Left lobe of liver (tissue), 2 donors: ENCODE results near the gene USP40. TPM values are rescaled to one million over a fixed set of nuclear protein-coding genes. Genes with fewer than 3 reads are reported as not detected.

Source experiments
- ATAC-seq: fragments of 200-7000 bp; cut with Tn5 transposase; one replicate; pipeline ENCODE4 v1.9.1; 2020; ENCODE audit warnings: mild to moderate bottlenecking, moderate library complexity
- DNase-seq: peaks from one replicate; pipeline ENCODE4 v3.0.0-alpha.2; 2020; ENCODE audit warnings: low spot score
- total RNA-seq: library from RNA; stranded (reverse); gene quantifications from one replicate; pipeline ENCODE4 v1.2.1, GENCODE V29; 2021
- donor health status: DM: no; HTN: no; CAD: no; lungs with moderate emphysema.
- donor health status: DM: no; HTN: yes; CAD: no.

USP40 gene
- total RNA-seq, 1 donor from 2014 or later = 25.8 TPM

DNA sequence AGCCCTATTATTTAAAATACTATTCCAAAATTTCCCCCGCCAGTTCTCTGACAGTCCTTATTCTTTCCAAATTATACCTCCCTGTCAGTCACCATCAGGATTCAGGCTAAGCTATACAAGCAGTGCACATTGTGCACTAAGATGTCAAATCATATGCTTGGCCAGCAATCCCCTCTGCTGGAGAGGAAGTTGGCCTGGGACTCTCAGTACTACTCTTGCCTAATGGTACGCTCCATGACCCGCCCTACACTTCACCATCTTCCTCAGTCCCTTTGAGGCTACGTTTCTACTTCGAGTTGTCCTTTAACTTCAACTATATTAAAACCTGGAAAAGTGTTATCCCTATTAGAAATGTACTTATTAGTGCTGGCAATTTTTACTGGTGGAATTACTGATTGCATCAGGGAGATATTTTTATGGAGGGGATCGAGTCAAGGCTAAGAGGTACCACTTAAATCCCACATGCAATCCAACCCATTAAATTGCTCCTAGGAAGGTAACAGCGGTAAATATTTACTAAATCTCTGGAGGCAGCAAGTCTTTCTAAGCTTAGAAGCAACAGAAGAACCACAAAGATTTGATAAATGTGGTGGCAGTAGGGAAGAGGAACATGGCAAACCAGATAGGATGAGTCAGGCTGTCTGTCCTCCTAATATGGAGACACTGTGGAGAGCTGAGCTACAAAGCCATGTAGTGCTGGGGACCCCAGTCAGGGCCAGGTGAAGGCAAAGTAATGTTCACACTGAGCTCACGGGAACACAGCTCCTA lies 2.7 kb downstream of the USP40 start:
- no peak for ATAC-seq
- no peak for DNase-seq

DNA sequence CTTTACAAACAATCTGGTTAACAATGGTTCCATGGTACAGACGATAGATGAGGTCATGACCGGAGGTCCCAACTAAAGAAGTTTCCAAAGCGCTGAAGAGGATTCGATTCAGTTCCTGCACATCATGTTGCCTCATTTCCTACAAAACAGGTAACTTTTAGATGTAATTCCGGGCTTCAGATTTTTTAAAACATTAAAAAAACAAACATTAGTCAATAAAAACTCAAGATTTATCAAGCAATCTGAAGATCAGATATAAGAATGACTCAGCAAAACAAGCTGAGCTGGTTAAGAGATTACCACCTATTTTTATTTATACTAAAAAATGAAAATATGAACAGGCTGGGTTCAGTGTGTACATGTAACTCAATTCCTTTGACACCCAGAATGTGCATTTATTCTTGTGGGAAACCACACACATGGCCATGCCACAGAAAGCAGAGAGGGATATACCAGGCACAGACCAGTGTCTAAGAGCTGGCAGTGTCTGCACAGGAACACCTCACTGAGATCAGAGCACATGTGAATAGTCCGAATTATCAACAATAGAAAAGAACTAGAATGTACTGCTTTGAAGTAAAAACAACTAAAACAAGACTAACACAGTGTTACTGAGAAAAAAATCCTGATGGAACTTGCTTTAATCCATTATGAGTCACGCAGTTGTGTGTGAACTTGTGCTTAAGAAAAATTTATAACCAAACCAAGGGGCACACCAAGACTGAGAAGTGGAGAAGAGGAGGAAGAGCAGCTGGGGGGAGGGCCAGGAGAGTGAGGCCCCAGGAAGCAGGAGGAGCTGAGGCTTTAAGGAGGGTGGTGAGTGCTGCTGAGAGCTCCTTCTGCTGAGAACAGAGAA lies 9.5 kb downstream of the USP40 start:
- ATAC-seq = peak; percentile 50
- no peak for DNase-seq

DNA sequence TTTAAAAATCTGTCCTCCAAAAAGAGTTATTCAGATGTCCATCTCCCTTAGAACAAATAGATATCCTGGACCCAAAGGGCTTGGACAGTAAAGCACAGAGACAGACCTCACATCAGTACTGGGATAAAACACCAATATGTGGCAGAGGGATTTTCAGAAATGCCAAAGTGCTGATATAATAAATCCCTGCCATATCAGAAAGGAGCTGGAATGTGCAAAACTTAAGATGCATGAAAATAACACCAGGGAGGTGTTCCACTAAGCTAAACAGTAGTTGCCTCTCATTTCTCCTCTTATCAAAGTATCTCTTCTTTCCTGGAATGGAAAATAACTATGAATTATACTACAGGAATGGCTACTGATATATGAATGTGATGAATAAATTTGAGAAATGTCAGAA lies 13.2 kb downstream of the USP40 start:
- DNase-seq = no peak
- ATAC-seq = no peak

DNA sequence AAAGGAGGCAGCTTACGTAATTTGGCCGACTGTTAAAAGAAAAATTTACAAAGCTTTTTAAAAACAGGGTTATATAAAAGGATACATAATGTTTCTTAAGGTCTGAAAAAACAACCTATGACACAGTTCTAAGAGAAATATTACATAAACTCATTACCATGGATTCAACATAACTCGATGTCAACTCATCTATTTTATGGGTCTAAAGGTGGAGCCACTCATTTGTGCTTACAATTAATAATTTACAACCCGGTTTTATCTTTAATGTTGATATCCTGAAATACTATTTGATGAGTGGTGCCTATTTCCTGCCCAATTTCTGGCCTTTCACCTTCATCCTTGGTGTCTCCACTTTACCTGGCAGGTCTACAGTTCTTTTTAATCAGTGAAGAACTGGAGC lies 15.1 kb downstream of the USP40 start:
- ATAC-seq (no peak), DNase-seq (no peak)

DNA sequence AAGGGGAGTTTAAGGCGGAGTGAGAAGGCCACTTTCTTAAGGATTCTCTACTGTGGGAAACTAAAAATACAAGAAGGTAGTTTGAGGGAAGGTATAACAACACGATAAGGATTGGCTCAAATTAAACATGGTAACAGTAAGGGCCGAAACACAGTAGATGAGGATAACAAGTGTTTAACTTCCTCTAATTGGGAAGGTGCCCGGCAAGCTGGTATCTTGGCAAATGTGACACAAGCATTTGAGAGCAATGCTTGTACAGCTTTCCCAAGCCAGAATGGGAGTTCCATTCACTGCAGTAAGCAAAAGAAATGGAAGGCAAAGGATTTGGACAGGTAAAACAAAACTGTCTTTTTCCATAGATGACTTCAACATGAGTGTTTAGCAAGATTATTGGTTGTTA lies 19.8 kb downstream of the USP40 start:
- ATAC-seq = no peak
- no peak for DNase-seq

DNA sequence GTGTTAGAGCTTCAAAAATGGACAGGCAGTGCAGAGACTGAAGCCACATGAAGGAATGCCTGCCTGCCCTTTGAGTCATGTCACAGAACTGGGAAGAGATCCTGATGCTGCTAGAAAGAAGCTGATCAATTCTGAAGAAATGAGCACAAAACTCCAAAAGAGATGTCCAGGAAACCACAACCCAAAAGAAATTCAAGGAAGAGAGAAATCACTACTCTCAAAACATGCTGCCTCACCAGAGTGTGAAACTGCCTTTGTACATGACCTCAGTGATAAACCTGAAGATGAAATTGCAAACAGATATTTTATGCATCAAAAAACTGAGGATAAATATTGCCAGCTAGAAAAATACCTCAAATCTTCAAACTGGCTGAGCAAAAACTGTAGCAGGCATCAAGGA lies 20.5 kb downstream of the USP40 start:
- DNase-seq (no peak), ATAC-seq (no peak)

DNA sequence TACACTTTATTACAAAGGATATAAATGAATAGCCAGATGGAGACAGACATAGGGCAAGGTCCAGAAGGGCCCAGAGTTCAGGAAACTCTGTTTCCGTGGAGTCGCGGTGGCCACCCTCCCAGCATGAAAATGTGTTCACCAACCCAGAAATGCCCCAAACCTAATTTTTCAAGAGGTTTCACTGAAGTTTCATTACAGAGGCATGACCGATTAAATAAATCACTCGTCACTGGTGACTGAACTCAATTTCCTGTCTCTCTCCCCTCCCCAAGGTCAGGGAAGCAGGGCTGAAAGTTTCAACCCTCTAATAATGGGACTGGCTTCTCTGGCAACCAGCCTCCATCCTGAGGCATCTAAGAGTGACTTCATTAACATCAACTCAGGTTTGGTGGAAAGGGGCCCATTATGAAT lies 22.4 kb downstream of the USP40 start:
- ATAC-seq (peak; percentile 94), DNase-seq (peak; percentile 43)

DNA sequence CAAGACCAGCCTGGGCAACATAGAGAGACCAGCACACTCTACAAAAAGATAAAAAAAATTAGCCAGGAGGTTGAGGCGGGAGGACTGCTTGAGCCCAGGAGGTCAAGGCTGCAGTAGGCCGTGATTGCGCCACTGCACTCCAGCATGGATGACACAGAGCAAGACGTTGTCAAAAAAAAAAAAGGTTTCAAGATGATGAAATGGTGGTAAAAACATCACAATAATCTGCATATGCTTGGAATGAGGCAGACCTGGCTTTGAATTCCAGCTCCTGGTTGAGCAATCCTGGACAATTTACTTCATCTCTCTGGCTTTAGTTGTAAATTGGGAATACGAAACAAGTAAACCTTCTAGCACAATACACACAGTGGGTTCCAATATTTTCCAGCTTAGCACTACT lies 24.1 kb downstream of the USP40 start:
- DNase-seq (no peak), ATAC-seq (peak; percentile 52)

DNA sequence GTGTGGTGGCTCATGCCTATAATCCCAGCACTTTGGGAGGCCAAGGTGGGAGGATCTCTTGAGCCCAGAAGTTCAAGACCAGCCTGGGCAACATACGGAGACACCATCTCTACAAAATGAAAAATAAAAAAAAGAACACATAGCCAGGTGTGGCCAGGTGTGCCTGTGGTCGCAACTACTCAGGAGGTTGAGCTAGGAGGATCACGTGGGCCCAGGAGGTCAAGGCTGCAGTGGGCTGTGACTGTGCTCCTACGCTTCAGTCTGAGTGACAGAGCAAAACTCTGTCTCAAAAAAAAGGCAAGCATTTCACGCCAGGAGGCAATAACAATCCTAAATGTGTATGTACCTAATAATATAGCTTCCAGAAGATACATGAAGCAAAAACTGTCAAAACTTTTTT lies 27.8 kb downstream of the USP40 start:
- DNase-seq = no peak
- ATAC-seq = no peak

DNA sequence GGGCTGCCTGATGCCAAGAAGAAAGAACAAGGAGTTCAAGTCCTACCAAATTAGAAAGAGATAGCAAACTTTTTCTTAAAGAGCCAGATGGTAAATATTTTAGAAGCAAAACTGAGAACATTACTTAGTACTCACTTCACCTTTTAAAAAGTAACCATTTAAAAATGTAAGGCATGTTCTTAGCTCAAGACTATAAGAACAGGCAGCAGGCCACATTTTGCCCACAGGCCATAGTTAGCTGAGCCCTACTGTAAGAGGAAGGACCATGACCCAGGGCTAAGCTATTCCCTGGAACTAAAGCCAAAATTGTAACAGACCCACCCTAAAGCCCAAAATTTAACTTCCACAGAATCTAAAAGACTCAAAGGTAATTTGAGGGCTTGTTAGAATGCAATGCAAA lies 31.3 kb downstream of the USP40 start:
- DNase-seq = no peak
- ATAC-seq = no peak

DNA sequence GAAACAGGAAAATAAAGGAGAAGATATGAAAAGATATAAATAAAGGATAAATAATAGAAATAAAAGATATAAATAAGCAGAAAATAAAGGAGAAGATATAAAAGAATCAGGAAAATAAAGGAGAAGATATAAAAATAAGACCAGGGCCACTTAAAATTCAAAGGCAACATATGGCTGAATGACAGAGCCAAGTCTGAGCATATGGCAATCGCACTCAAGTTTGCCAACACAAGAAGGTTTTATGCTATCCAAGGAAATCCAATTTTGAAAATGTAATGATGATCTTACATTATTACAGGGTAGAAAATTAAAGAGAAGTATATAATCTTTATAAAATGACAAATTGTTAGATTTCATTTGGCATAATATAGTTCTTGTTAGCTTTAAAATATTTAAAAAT lies 33.6 kb downstream of the USP40 start:
- ATAC-seq (no peak), DNase-seq (no peak)

DNA sequence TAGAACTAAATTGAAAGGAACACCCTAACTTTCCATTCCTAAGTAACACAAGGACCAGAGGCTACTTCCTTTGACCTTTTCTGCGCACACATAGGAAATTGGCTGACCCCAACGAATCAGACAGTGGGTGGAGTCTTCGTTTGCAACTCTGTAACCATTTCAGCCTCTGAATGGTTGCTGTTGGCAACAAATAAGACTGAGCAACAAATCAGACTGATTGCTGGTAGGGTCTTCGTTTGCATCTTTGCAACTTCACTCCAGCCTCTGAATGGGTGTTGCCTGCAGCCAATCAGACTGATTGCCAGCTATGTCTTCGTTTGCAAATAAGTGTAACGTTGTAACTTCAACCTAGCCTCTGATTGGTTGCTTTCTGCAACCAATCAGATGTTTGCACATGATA lies 34.6 kb downstream of the USP40 start:
- peak; percentile 45 for ATAC-seq
- DNase-seq = no peak

DNA sequence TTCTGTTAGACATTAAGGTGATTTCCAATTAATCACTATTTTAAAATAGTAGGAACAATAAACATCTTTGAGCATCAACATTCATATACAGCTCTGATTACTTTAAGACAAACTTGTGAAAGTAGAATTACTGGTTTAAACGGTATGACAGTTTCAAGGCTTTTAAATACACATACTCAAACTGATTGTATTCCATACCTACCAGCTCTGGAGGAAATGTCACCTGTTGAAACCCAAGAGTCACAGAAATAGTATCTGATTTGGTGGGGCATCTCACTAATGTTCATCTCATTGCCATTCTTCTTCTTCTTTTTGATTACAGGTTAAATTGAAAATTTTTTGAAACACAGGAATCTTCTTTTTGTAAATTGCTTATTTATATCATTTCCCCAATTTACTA lies 36.2 kb downstream of the USP40 start:
- ATAC-seq = no peak
- no peak for DNase-seq

DNA sequence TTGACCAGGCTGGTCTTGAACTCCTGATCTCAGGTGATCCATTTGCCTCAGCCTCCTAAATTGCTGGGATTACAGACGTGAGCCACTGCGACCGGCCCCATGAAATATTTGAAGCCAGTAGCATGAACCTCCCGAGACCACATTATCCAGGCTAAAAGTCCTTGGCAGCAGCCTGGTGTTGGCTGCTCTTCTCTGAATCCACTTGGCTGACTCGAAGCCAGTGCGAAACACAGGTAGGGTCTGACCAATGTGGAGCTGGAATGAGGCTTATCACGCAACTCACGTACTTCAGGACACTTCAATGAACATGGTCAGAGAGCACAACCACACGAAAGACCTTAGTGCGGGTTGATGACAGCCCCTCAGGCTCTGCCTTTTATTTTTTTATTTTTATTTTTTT lies 38.4 kb downstream of the USP40 start:
- ATAC-seq (no peak), DNase-seq (no peak)

DNA sequence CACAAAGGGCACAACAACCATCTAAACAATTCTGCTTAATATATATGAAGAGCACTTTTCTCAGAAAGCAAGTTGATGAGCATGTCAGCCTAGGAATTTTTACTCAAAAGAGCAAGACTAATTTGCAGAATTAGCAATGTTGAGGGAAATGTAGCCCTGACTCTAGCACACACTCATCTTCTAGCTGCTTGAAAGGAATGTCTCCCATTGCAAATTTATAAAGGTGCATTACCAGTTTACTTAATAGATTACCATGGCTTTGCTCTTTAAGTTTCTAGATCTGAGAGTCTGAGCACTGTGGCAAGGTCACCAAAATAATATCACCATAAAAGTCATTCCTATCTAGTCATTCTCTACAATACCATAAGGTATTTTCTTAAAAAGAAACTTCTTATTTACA lies 40.8 kb downstream of the USP40 start:
- DNase-seq = no peak
- ATAC-seq = no peak

DNA sequence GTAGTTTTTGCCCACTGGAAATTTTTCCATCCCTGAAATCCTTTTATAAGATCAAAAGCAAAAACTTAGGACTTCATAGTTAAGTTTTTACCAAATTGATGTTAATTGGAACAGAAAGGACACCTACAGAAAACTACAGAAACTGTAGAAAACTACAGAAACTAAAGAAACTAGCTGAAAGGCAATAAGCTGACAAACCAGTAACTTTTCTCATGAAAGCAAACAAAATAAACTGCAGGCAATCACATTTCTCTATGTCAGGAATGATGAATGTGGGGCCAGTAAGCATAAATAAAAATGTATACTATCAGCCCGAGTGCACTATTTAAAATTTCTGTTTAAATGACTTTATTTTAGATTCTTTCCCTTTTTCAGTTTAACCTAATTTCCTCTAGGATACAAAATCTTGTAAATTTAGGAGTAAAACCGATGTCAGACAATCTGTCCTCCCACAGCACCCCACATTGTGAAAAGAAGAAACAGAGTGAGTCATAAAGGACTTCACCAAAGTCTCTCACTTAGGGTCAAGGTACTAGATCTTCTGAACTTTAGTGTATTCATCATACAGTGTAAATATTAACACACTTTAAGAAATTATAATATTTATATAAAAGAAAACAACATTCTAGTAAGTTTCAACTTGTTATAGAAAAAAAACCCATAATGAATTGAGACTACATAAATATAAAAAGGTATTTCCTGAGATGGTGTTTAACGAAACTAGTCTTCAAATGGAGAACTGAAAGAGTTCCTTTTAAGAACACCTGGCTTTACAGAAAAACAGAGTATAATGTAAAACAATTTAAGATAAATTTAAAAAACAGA lies 46.6 kb downstream of the USP40 start:
- ATAC-seq (no peak), DNase-seq (no peak)

DNA sequence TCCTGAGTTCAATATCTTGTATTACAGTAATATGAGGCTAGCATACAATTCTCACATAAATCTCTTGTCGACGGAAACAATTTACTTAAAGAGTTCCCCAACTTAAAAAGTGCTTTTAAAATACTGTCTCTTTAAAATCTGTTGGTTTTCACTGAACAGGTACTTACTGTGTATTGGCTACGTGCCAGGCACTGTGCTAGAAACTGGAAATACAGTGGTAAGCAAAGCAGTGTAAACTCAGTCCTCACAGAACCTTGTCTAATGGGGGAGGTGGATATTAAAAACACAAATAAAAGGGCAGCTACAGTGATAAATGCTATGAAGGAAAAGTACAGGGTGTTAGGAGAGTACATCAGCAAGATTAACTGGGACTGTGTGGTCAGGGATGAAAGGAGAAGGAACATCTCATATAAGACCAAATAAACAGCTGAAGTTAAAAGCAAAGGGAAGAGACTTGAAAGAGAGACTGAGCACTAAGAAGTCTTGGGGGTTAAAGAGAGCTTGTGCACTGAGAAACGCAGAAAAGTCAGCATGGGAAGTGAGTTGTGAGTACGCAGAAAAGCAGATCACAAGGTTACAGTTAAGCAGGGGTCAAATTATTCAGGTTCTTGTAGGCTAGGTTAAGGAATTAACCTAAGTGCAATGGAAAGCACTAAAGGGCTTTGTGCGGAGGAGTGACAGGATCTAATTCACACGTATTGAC lies 52.5 kb downstream of the USP40 start:
- ATAC-seq (no peak), DNase-seq (no peak)

DNA sequence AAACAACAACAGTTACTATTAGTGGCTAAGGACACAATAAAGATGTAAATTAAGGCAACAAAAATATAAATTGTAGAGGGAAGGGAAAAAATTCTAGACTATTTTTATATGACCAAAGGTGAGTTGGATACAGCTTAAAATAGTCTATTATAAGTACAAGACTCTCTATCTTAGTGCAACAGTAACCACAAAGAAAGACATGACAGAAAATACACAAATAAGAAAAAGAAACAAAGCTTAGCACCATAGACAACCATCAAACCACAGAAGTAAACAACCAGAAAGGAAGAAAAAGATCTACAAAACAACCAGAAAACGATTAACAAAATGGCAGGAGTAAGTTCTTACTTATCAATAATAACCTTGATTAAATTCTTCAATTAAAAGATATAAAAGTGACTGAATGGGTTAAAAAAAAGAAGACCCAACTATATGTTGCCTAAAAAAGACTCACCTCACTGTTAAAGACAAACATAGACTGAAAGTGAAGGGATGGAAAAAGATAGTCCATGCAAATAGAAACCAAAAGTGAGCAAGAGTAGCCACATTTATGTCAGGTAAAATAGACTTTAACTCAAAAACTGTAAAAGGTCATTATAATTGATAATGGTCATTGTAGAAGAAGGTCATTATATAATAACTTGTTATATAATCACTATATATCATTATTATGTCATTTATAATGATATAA lies 62.5 kb downstream of the USP40 start:
- DNase-seq (no peak), ATAC-seq (no peak)

DNA sequence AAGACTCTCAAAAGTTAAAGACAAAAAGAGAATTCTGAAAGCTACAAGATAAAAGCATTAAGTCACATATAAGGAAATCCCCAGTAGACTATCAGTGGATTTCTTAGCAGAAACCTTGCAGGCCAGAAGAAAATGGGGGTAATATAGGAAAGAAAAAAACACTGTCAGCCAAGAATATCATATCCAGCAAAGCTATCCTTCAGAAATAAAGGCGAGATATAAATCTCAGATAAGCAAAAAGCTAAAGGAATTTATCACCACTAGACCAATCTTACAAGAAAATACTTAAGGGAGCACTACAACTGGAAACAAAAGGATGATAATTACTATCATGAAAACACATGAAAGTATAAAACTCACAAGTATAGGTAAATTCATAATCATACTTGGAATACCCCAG lies 63.1 kb downstream of the USP40 start:
- no peak for ATAC-seq
- no peak for DNase-seq
